Activated T-cell treated with anti-CD3 and anti-CD28 coated beads, Interleukin-2, amount 50 U/mL, for 48 hours (primary cell): ENCODE data around the gene SLC35F2.
"Not testable (repeated sequence)": the region's sequence is repeated elsewhere in the genome, so short reads cannot be mapped to it uniquely, and the experiment has no call there.

Experiments used
- DNase-seq, 2 experiments: peaks; one replicate each; pipeline ENCODE4 v3.0.0-alpha.2; 2020

SLC35F2 gene

GRCh38 chr11:107780775-107781174, 77.8 kb downstream of the SLC35F2 start:
- no peak for DNase-seq

- no peak for DNase-seq
These were observed 78.5 kb downstream of the SLC35F2 start for GRCh38 chr11:107780136-107780535.

- DNase-seq = no peak
These were observed 79.6 kb downstream of the SLC35F2 start for GRCh38 chr11:107778839-107779517.

GRCh38 chr11:107777110-107777509, 81.5 kb downstream of the SLC35F2 start:
- no peak for DNase-seq

- DNase-seq = no peak
These were observed 82.5 kb downstream of the SLC35F2 start for GRCh38 chr11:107776062-107776461.

- no peak for DNase-seq
These were observed 88.0 kb downstream of the SLC35F2 start for GRCh38 chr11:107770551-107770951.

- DNase-seq = no peak
These were observed 89.4 kb downstream of the SLC35F2 start for GRCh38 chr11:107769189-107769588.

- not testable (repeated sequence) for DNase-seq
These were observed 99.8 kb downstream of the SLC35F2 start for GRCh38 chr11:107758719-107759355.

- no peak for DNase-seq
These were observed 100.9 kb downstream of the SLC35F2 start for GRCh38 chr11:107757661-107758060.

GRCh38 chr11:107756553-107756952, 102.0 kb downstream of the SLC35F2 start:
- DNase-seq = no peak

GRCh38 chr11:107752949-107753822, 105.4 kb downstream of the SLC35F2 start:
- DNase-seq = no peak

- DNase-seq = no peak
These were observed 106.1 kb downstream of the SLC35F2 start for GRCh38 chr11:107752508-107752907.

- DNase-seq = no peak
These were observed 107.5 kb downstream of the SLC35F2 start for GRCh38 chr11:107751082-107751481.

GRCh38 chr11:107750313-107750712, 108.3 kb downstream of the SLC35F2 start:
- no peak for DNase-seq

GRCh38 chr11:107747622-107748021, 111.0 kb downstream of the SLC35F2 start:
- DNase-seq = no peak

- DNase-seq = no peak
These were observed 113.9 kb downstream of the SLC35F2 start for GRCh38 chr11:107744736-107745135.

- DNase-seq = no peak
These were observed 115.4 kb downstream of the SLC35F2 start for GRCh38 chr11:107743191-107743590.

GRCh38 chr11:107741044-107741823, 117.4 kb downstream of the SLC35F2 start:
- peak; percentile 21 to 27 for DNase-seq
